Stimulated activated CD4-positive, alpha-beta T cell treated with anti-CD3 and anti-CD28 coated beads, Interleukin-4, amount 100 ng/mL, for 1 hour (primary cell): ENCODE results near the gene PASD1.
"Not testable (repeated sequence)": the region's sequence is repeated elsewhere in the genome, so short reads cannot be mapped to it uniquely, and the experiment has no call there.

Experiments
- DNase-seq: peaks from one replicate; pipeline ENCODE4 v3.0.0-alpha.2; 2020

Gene PASD1

GRCh38 chrX:151563449-151563848 lies at the start of gene PASD1:
PASD1 (plus strand) TSS chrX:151563675; CDS start chrX:151601554, 37,879 bp downstream.
- DNase-seq = no peak

GRCh38 chrX:151515237-151515636 lies 48.2 kb upstream of the PASD1 start:
- DNase-seq = no peak

- DNase-seq = no peak
These were observed 46.8 kb upstream of the PASD1 start for GRCh38 chrX:151516538-151517187.

GRCh38 chrX:151517421-151517820 lies 46.1 kb upstream of the PASD1 start:
- DNase-seq = no peak

- DNase-seq = no peak
These were observed 40.1 kb upstream of the PASD1 start for GRCh38 chrX:151523351-151523750.

- DNase-seq = no peak
These were observed 26.9 kb upstream of the PASD1 start for GRCh38 chrX:151536571-151536970.

GRCh38 chrX:151537572-151537971 lies 25.9 kb upstream of the PASD1 start:
- DNase-seq = no peak

GRCh38 chrX:151538190-151539122 lies 25.0 kb upstream of the PASD1 start:
- DNase-seq = no peak

GRCh38 chrX:151543706-151544105 lies 19.8 kb upstream of the PASD1 start:
- no peak for DNase-seq

- DNase-seq = not testable (repeated sequence)
These were observed 17.2 kb upstream of the PASD1 start for GRCh38 chrX:151546226-151546625.

- not testable (repeated sequence) for DNase-seq
These were observed 12.3 kb upstream of the PASD1 start for GRCh38 chrX:151551176-151551575.

- DNase-seq = no peak
These were observed 10.7 kb upstream of the PASD1 start for GRCh38 chrX:151552743-151553142.

GRCh38 chrX:151555301-151555700 lies 8.2 kb upstream of the PASD1 start:
- DNase-seq = not testable (repeated sequence)

GRCh38 chrX:151562485-151562884 lies 990 bp upstream of the PASD1 start:
- not testable (repeated sequence) for DNase-seq

- not testable (repeated sequence) for DNase-seq
These were observed 472 bp upstream of the PASD1 start for GRCh38 chrX:151563003-151563402.

- no peak for DNase-seq
These were observed 560 bp downstream of the PASD1 start for GRCh38 chrX:151564035-151564434.

- not testable (repeated sequence) for DNase-seq
These were observed 3.4 kb downstream of the PASD1 start for GRCh38 chrX:151566872-151567271.

GRCh38 chrX:151570561-151570960 lies 7.1 kb downstream of the PASD1 start:
- no peak for DNase-seq

- not testable (repeated sequence) for DNase-seq
These were observed 29.9 kb downstream of the PASD1 start for GRCh38 chrX:151593384-151593783.

- DNase-seq = no peak
These were observed 32.8 kb downstream of the PASD1 start for GRCh38 chrX:151596282-151596681.

- no peak for DNase-seq
These were observed 41.5 kb downstream of the PASD1 start for GRCh38 chrX:151604931-151605330.

GRCh38 chrX:151609222-151609621 lies 45.7 kb downstream of the PASD1 start:
- DNase-seq = no peak

- DNase-seq = no peak
These were observed 57.9 kb downstream of the PASD1 start for GRCh38 chrX:151621422-151621821.

GRCh38 chrX:151624677-151625076 lies 61.2 kb downstream of the PASD1 start:
- DNase-seq = no peak
